Stimulated activated CD4-positive, alpha-beta T cell treated with anti-CD3 and anti-CD28 coated beads, TNF-alpha, amount 100 ng/mL, for 1 hour (primary cell): ENCODE results near the gene SNX25.
"Not testable (repeated sequence)": the region's sequence is repeated elsewhere in the genome, so short reads cannot be mapped to it uniquely, and the experiment has no call there.

Experiments
- DNase-seq, 3 donors: peaks; one replicate each; pipeline ENCODE4 v3.0.0-alpha.2; 2020; ENCODE audit warnings: low read depth in 3 of 3, low spot score in 1 of 3

SNX25 gene

DNA sequence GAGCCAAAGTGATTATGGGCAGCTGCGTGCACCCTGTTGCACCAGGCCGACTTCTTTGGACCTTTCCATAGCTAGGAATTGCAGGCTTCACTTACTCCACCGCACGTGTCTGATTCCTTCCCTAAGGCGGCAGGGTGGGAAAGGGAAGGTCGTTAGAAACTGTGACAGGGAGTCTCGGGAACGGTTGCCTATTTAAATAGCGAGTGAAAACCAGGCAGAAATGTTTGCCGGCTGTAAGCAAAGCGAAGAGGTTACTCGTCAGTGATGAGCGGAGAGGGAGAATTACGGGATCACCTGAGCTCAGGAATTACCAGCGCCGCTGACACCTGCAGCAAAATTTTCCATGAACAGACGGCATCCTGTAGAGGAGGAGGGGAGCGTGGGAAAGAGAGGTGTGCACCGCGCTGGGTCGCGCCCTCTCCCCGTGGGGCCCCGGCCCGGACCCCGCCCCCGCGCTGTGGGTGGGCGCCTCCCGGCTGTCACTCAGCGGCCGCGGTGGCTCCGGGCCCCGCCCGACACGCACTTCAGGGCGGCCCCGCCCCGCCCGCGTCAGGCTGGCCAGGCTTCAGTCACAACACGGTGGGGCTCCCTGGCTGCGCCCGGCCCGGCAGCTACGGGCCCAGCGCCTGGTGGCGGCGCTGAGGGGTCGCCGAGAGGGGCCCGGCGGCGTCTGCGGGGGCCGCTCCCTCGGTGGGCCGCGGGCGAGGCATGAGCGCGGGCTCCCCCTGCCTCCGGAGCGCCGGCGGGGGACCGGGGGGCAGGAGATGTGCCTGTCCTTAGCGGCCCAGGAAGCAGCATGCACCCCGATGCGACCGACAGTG, at the start of gene SNX25:
SNX25 (plus strand) TSS at position 568 of the 821 bp plus-strand sequence; CDS start at position 797, 229 bp downstream.
- peak; percentile 49 to 77 (median 73) for DNase-seq

DNA sequence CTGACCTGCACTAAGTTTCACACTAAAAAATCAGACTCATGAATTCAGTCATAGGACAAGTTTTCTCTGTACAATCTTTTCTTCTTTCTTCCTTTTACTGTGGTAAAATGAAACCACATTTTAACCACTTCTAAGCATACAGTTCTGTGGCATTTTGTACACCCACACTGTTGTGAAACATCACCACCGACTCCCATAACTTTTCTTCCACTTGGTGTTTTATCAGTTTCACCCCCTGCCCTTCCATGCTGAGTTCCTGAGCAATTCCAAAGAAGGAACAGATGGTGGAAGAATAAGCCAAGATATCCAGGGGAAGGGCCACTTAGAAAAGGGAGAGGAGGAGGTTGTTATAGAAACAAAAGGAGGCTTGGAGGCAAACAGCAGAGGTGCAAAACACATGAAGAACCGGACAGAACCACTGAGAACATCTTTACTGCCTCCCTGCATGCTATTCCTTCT, 43.8 kb upstream of the SNX25 start:
- DNase-seq: no peak

DNA sequence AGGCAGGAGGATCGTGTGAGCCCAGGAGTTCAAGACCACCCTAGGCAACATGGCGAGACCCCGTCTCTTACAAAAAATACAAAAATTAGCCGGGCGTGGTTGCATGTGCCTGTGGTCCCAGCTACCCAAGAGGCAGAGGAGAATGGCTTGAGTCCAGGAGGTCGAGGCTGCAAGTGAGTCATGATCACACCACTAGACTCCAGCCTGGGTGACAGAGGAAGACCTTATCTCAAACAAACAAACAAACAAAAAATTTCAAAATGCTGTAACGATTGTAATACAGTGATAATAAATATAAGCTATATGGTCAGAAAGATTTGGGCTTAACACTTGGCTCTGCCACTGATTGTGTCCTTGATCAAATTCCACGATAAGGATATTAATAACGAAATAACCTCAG, 42.2 kb upstream of the SNX25 start:
- no peak for DNase-seq

DNA sequence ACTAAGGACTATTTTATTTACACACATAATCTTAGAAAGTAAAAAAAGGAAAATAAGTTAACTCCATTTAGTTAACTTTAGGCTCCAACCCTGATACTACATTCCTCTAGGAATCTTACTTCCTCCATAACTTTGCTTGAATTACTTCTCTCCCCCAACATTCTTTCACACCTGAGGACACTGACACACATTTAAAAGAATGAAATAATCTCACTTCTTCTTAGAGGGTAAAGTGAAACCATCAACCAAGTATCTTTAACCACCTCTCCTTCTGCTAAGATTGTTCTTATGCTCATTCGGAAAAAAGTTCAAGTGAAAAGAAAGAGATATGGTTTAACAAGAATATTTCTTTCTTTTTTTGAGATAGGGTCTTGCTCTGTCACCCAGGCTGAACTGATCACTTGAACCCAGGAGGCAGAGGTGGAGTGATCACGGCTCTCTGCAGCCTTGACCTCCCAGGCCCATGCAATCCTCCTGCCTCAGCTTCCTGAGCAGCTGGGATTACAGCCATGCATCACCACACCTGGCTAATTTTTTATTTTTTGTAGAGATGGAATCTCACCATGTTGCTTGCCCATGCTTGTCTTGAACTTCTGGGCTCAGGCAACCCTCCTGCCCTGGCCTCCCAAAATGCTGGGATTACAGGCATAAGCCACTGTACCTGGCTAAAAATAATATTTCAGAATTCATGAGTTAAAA, 37.9 kb upstream of the SNX25 start:
- no peak for DNase-seq

DNA sequence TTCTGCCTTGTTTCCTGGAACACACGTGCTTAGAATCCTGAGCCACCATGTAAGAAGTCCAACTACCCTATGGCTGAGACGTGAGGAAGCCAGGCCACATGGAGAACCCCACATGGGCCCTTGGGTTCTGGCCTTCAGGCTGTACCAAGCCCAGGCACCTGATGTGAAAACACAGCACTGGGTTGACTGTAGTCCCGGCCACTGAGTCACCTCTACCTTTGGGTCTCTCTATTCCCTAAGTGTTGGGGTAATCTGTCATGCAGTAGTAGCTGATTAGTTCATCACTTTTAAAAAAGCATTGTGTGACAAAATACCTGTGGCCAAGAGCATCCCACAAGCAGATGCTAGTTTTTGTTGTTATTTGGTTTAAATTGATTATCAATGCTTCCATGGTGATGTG, 29.9 kb upstream of the SNX25 start:
- DNase-seq: no peak

DNA sequence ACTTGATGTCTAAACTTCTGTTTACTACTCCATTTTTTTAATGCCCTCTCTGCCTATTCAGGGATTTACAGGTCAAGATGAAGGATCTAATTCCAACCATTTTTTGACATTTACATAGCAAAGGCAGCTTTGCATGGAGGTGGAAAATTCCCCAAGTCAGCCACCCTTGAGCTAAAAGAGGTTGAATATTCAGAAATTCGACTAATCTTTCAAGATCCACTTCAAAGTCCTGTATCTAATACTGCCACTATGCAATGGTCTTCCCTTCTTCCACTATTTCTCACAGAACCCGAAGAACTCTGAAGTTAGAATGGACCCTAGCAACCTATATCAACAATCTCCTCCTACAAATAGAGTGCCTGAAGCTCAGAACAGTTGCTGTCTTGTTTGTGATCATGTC, 27.2 kb upstream of the SNX25 start:
- DNase-seq: no peak

DNA sequence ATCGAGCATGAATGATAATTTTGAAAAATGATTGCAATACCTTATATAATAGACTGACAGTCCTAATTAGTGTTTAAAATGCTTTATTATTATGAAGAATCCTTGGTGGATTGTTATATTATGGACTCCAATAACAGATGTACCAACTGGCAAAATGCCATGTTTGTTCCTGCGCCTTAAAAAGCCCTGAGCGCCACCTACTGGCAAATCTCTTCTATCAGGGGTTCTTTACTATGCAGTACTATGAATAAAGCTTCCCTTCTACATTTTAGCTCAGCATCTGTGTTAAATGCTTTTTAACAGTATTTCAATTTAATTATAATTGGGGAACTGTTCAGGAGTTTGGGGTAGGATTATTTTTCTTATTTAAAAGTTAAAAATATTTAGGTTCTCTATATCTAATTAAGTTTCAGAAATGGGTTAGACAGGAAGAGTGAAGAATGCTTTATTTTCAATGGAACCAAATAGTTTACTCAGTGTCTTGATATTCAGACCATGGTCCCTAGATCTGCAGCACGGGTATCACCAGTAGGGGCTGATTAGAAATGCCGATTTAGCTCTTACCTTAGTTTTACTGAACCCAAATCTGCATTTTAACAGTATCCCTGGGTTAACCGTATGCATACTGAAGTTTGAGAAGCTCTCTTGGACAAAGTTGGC, 25.6 kb upstream of the SNX25 start:
- peak; percentile 41 to 51 (median 49) for DNase-seq

DNA sequence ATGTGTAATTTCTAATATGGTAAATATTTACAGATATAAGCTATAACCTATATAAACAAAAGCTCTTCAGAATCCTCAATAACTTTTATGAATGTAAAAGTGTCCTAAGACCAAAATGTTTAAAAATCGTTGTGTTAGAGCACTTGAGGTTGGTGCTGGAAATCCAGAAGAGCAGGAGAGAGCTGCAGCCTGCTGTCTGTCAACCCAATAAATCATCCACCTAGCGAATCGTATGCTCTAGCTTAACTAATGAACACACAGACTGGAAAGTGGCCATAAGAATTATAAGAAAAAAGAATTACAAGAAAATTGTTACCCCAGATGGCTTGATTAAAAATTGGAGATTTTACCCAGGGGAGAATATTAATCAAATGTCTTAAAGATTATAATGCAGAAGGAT, 22.6 kb upstream of the SNX25 start:
- DNase-seq: no peak

DNA sequence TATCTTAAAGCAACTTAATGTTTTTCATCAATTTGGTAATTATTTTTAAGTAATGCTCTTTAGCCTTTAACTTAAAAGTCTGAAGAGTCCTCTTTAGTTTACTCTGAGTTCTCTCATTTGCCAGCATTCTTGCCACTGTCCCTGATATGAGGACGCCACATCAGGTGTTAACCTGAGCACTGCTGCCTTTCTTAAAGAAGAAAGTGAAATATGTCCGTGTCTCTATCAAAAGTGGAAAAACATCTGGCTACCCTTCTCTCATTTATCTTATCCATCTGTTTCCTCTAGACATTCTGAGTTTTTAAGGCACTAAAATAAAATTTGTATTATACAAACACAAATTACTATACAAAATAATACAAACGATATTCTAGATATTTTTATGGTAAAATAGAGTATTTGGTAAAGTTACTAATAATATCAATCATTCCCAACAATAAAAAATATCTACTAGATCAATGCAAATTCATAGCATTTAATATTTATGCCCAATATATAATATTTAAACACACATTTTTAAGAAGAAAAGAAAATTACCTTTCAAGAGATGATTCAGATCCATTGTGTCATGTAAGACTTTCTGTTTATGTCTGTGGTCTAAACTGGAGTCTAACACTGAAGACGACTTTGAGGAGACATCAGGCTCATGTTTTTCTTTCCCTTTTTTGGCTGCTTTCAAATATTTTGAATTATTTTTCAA, 19.6 kb upstream of the SNX25 start:
- no peak for DNase-seq

DNA sequence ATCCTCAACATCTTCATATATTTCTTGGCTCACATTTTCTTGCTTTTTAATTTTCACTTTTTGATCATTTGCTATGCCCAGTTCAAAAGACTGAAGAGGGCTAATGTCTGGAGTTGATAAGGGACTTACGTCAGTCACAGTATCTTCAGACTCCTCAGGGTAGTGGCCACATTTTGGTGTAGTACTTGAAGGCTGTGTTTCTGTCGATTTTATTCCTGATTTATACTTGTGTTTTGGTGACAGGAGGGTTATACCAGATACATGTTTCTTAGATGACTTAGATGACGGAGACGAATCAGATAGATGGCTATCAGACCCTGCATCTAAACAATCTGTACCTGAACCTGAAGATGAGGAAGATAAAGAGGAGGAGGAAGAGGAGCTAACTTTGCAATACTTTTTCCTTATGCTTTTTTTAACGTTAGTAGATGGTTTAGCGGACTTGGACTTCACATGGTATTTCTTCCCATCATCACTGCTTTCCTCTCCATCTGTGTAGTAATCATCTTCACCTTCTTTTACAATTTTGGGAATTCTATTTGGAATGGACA, 19.0 kb upstream of the SNX25 start:
- no peak for DNase-seq

DNA sequence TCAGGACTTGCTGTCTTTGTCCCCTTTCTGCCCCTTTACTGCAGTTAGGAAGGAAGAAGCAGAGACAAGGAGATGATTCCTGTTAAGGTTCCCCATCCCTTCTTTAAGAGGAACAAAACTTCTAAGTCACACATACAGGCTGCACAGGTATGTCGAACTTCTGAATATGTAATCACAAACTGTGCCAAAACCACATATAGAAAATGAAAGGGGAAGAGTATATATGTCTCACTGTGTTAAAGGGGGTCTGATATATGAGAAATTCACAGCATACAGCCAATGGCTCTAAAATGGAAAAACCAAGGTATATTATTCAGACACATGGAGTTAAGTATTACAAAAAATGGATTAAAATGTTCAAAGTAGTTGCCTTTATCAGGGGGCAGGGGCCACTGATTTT, 17.3 kb upstream of the SNX25 start:
- DNase-seq: no peak

DNA sequence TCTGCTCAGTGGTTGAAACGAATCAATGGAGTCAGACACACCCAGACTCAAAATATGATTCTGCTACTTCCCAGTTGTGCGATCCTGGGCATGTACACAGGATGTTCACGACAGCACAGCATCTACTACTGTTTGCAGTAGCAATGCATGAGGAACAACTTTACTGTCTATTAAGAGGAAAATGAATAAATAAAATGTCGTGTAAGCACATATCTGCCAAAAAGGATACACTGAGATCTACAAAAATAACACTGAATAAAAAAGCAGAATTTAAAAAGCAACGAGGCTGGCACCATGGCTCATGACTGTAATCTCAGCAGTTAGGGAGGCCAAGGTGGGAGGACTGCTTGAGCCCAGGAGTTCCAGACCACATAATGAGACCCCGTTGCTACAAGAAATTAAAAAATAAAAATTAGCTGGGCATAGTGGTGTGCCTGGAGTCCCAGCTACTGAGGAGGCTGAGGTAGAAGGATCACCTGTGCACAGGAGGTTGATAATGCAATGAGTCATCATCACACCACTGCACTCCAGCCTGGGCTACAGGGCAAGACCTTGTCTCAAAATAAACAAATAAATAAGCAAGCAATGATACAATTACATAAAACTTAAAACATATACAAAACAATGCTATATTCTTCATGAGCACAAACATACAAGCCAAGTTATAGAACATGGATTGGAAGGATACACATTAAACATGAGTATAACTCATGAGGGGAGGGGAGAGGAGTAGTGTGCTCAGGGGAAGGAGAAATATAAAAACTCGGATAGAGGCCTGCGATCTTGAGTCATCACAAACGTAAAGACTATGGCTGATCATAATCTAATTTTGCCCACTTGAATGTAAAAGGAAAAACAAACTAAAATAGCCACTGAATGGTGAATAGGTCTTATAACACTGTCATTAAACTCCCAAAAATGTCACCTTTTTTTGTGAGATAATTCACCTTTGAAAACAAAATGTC, 14.2 kb upstream of the SNX25 start:
- DNase-seq: no peak

DNA sequence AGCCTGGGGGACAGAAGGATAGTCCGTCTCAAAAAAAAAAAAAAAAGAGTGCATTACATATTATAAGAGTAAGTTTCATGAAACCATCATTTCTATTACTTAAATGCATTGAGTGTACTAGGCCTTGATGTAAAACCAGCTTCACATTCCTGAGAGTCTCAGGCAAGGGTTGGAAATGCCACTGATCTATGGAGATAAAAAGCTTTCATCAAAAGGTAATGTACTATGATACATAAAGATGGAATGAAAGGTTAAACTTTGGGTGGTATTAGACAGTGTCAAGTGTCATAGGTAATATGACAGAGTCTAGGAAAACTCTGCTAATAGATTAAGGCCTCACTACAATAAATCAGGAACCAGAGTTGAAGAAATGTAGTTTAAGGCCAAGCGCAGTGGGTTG, 13.0 kb upstream of the SNX25 start:
- no peak for DNase-seq

DNA sequence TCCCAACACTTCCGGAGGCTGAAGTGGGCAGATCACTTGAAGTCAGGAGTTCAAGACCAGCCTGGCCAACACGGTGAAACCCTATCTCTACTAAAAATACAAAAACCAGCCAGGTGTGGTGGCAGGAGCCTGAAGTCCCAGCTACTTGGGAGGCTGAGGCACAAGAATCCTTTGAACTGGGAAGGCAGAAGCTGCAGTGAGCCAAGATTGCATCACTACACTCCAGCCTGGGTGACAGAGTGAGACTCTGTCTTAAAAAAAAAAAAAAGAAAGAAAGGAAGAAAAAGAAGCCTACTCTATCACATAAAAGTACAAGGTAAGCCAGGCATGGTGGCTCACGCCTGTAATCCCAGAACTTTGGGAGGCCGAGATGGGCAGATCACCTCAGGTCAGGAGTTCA, 11.2 kb upstream of the SNX25 start:
- DNase-seq: not testable (repeated sequence)

DNA sequence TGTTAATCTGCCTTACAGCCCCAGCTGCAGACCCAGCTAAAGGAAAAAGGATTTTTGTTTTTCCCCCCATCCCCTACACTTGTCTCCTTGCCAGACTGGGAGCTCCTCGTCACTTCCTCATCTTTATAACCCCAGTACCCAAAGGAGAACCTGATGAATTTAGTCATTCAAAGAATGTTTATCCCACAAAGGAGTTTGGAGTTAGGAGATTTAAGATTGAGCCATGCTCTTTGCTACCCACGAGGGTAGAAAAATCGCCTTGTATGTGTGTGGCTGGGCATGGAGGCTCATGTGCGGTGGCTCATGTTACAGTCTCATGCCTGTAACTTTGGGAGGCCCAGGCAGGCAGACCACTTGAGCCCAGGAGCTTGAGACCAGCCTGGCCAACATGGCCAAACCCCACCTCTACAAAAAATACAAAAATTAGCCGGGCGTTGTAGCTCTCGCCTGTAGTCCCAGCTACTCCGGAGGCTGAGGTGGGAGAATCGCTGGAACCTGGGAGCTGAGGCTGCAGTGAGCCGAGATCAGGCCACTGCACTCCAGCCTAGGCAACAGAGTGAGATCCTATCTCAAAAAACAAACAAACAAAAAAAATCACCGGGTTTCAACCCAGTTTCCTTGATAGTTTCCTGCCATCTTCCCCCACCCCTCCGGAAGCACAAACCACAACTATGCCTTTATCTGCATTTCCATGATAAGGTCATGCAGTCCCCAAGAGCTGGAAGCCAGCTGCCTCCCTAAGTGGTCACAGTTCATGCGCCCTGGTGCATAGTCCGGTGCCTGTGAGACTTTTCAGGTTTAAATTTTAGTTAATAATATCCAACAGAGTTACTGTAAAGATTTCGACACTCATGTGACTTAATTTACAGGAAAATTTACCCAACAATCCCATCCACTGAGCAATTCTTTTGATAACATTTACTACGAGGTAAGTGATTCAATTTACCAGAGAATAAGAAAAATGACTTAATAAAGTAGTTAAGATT, 7.1 kb upstream of the SNX25 start:
- no peak for DNase-seq

DNA sequence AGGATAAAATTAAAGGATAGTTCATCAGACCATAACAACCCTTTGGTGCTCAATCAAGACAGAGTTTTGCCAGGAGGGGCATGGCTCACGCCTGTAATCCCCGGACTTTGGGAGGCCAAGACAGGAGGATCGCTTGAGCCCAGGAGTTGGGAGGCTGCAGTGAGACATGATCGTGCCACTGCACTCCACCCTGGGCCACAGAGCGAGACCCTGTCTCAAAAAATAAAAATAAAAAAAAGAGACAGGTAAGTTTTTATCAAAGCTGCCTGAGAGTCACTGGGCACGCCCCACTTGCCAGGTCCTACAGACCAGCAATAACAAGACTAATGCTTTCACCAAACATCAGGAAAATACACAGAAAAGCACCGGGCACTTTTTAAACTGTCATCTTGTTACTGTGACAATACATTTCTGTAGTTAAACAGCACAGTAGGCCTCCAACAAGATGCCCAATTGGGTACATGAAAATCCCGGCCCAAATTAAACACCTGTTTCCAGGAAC, 6.4 kb upstream of the SNX25 start:
- DNase-seq: no peak

DNA sequence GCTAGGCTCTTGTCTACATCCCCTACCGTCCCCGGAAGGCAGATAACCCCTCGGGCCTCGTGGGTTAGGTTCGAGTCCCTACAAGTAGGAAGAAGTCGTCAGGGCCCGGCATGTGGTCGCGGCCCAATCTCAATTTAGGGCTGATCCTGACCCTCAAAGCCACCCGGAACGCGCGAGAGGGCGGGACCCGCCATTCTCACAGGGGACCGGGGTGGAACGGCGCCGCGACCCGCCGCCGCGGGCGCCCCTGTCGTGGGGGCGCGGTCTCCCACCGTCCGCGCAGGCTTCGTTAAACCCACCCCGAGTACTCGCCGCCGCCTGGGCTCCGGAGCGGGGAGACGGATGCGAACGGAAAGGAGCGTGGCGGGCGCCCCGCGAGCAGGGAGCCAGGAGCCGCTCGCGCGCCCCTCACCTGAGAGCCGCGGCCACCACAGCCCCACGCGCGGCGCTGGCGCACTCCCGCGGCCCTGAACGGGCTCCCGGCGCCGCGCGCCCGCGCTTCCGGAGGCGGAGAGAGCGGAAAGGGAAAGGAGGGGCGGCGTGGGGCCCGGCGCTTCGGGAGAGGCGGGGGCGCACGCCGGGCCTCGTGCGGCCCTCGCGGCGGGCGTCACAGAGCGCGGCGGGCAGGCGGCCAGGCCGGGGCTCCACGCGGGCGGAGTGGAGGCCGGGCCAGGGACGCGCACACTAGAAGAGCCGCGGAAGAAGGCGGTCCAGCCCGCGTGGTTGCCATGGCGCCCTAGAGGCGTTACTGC, 5.7 kb upstream of the SNX25 start, which contains the start of gene CFAP97:
CFAP97 (minus strand) TSS at position 515 of the 752 bp plus-strand sequence. CDS start 12,804 bp downstream, outside the sequence.
- DNase-seq: peak; percentile 42 to 64 (median 62)
